ENCODE data around the gene ACER1.
"Not testable (repeated sequence)": the region's sequence is repeated elsewhere in the genome, so short reads cannot be mapped to it uniquely, and the experiment has no call there.

ACER1 gene, protein sequence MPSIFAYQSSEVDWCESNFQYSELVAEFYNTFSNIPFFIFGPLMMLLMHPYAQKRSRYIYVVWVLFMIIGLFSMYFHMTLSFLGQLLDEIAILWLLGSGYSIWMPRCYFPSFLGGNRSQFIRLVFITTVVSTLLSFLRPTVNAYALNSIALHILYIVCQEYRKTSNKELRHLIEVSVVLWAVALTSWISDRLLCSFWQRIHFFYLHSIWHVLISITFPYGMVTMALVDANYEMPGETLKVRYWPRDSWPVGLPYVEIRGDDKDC

GRCh38 chr19:6333439-6333838 is at the start of gene ACER1:
Gene ACER1, minus strand, starts transcription at chr19:6333612. Its CDS starts 61 bp downstream, at chr19:6333551.
- DNase-seq: no peak

DNA sequence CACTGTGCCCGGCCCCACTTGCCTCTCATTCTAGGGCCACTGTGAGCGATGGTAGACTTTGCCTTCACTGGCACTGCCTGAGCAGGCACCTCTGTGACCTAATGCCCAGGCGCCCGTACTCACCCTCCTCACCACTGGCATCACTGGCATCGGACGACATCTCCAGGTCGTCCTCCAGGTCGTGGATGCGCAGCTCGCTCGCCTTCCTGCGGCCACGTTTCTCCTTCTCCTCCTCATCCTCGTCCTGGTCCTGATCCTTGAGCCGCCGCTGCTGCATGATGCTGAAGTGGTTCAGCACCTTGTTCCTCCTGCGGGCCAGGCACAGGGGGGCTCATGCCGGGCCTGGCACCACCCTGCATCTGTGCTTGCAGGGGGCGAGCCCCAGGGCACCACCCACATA is 49.8 kb upstream of the ACER1 start:
- no peak for DNase-seq

DNA sequence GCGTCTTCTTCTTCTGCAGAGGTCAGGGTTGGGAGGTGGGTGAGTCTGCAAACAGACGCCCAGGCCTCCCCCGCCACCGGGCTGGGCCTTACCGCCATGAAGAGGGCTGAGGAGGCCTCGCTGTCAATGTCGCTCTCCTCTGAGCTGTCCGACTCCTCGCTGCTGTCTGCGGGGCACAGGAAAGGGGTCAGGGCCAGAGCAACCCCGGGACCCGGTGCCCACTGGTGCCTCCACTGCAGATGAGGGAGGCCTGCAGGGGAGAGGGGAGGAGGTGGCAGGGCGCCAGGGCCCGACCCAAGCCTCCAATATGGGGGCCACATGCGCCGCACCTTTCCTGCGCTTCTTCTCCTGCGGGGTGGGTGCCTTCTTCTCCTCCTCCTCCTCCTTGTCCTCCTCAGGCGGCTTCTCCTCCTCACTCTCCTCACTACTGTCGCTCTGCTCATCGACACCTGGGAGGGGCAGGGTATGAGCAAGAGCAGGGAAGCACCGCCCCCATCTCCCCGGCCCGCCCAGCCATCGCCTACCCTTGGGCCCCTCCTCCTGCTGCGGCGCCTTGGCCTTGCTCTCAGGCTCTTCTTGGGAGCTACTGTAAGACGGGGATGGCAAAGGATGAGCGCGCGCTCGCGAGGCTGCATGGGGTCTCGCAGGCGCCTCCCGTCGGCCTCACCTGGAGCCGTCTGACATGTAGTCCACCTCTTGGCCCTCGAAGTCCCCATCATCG is 47.8 kb upstream of the ACER1 start:
- no peak for DNase-seq

DNA sequence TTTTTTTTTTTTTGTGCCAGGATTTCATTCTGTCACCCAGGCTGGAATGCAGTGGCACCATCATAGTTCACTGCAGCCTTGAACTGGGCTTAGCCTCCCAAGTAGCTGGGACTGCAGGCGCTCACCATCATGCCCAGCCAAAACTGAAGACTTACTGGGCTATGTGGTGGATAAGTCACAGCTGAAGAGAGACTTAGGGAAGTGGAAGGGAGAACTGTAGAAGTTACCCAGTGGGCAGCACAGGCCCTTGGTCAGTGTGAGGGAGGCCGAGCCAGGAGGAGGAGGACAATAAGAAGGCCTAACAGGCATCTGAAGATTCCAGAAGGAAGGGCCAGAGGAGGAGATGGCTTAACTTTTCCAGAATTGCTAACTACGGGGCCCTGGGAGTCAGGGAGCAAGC is 46.3 kb upstream of the ACER1 start:
- DNase-seq: no peak

DNA sequence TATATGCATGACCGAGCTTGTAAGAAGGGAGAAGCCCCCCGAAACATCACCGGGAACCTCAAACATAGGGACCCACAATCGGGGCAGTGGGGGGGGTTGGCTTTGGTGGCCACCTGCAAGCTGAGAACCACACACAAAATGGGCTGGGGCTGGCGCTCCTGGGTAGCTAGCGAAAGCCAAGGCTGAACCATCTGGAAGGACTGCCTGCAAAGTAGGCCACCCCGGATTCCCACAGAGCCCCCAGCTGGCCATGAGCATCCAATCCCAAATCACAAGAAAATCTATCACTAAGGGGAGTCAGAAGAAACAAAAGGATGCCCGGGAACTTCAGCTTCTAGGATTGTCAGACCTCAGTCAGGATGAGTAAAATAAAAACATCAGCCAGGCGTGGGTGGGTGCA is 45.1 kb upstream of the ACER1 start:
- no peak for DNase-seq

DNA sequence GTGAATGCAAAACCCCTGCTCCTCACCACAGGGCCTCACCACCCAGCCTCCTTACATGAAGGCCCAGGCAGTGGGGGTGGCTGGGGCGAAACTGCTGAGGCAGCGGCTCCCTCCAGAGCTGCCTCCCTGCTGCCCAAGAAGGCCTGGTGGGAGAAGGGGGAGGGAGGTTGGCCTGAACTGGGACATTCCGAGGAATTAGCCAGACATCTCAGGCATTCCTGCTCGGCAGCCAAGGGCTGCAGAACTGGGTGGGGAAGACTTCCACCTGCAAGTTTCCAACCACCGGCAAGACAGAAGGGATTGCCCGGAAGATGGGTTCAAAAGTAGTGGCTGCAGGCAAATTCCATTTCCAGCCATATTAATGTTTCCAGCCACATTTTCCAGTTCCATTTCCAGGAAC is 44.6 kb upstream of the ACER1 start:
- no peak for DNase-seq

DNA sequence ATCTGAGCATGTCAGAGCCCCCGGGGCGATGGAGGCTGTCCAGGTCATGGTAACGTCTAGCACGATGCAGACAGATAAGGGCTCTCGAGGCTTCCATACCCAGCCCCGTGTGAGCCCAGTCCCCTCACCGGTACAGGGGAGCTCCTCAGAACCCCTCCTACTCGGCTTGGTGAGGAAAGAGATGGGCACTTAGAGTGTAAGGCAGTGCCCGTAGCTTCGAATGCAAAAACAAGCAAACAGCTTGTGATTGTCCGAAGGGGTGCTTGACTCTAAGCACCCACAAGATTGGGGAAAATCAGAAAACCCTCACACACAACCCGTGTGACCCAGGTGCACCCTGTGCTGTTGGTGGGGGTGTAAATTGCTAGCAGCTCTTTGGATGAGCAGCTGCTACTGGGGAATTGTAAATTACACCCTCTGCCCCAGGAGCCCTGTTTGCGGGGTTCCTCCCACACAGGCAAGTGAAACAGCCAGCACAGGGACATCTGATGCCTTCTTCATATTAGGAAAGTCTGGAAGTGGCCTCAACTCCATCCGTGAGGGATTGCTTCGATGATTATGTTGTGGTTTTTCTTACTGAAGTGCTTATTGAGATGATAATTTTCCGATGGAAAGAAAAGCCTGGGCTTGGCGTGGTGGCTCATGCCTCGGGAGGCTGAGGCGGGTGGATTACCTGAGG is 43.2 kb upstream of the ACER1 start:
- DNase-seq: no peak

DNA sequence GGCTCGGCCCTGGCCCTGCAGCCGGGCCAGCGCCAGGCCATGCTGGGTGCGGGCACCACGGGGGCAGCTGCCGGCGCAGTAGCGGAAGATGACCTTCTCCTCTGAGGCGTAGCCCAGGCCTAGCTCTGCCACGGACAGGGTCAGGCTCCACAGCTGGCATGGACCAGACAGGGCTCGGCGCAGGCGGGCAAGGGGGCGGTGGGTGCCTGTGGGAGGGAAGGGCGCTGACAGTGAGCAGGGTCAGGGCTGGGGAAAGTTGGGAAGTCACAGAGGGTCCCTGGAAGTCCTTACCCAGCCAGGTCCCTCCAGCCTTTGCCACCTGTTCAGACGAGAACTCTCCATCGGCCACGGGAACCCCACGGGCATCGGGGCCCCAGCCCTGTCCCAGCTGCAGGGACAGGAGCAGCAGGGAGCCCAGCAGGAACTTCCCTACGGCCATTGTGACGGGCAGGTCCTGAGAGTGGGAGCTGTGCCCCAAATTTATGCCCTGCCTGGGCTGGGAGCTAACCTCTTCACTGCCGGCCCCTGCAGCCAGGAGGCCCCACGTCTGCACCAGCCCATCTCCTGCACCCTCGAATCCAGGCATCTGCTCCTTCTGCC is 42.1 kb upstream of the ACER1 start, which contains the start of gene PSPN:
PSPN (minus strand) TSS at position 523 of the 600 bp plus-strand sequence; CDS start at position 439, 84 bp downstream.
- no peak for DNase-seq

DNA sequence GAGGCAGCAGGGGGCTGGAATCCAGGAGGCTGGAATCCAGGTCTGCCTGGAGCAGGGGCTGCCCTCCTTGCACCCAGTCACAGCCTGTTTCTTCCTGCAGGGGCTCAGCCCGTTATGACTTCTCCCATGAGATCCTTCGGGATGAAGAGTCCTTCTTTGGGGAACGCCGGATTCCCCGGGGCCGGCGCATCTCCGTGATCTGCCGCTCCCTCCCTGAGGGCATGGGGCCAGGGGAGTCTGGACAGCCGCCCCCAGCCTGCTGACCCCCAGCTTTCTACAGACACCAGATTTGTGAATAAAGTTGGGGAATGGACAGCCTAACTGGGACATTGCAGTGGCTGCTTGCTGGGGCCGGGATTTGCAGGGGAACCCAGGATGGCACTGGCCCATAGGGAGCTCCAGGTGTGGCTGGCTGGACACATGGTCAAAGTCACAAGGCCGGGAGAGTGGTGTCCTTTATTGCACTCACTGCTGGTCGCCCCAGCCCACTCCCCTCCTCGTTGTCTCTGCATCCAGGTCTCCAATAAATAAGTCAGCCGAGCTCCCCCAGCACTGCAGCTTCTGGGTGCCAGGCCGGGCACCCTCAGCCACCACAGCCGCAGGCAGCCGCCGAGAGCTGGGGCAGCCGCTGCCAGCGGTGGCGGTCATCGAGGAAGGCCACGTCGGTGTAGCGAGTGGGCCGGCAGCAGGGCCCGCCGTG is 41.4 kb upstream of the ACER1 start:
- DNase-seq: no peak

DNA sequence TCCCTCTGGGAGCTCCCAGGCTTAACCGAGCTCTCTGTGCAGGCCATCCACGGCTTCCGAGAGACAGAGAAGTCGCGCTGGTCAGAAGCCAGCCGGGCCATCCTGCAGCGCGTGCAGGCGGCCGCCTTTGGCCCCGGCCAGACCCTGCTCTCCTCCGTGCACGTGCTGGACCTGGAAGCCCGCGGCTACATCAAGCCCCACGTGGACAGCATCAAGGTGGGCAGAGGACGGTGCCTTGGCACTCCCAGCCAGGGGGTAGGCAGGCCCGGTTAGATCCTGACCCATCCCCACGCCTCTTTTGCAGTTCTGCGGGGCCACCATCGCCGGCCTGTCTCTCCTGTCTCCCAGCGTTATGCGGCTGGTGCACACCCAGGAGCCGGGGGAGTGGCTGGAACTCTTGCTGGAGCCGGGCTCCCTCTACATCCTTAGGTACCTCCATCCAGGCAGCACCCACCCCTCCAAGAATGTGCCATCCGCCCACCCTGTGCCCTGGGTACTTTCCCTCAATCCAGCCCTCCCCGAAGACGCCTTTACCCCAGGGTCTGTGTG is 40.8 kb upstream of the ACER1 start:
- no peak for DNase-seq

GRCh38 chr19:6373813-6374108 is 40.3 kb upstream of the ACER1 start:
- no peak for DNase-seq

DNA sequence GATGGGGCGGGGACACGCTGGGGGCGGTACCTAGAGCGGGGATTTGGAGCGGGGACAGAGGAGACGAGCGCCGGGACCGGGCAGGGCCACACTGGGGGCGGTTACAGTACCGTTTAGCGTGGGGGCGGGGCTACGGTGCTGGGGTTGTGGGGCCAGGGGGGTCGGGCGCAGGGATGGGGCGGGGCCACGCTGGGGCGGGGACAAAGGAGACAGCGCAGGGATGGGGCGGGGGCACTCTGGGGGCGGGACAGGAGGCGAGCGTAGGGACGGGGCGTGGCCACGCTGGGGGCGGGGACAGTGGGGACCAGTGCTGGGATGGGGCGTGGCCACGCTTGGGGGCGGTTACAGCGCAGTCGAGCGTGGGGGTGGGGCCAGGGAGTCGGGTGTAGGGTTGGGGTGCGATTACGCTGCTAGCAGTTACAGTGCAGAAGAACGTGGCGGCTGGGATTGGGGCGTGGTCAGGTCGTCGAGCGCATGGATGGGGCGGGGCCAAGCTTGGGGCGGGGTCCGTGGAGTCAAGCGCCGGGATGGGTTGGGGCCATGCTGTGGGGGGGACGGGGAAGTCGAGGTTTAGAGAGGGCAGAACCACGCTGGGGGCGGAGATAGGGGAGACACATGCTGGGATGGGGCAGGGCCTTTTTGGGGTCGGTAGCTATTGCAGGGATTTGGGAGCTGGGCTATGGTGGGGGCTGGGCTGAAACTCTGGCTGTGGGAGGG is 39.8 kb upstream of the ACER1 start:
- DNase-seq: peak; percentile 99

DNA sequence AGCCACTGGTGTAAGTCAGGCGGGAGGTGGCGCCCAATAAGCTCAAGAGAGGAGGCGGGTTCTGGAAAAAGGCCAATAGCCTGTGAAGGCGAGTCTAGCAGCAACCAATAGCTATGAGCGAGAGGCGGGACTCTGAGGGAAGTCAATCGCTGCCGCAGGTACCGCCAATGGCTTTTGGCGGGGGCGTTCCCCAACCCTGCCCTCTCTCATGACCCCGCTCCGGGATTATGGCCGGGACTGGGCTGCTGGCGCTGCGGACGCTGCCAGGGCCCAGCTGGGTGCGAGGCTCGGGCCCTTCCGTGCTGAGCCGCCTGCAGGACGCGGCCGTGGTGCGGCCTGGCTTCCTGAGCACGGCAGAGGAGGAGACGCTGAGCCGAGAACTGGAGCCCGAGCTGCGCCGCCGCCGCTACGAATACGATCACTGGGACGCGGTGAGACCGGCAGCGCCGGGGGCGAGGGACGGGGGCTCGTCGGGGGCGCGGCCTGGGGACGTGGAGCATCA is 39.2 kb upstream of the ACER1 start, which contains the start of gene ALKBH7:
ALKBH7 (plus strand) TSS at position 201 of the 502 bp plus-strand sequence; CDS start at position 228, 27 bp downstream.
- DNase-seq: peak; percentile 91

DNA sequence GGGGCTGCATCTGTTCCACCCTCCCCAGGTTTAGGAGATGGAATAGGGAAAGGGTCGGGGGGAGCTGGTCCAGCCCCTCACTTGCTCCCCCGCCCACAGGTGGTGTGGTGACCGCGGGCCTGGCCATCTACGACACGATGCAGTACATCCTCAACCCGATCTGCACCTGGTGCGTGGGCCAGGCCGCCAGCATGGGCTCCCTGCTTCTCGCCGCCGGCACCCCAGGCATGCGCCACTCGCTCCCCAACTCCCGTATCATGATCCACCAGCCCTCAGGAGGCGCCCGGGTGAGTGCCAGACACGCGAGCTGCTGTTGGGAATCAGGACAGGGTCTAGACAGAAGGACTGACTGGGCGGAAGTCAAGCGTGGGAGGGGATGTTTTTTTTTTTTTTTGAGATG is 30.9 kb upstream of the ACER1 start:
- no peak for DNase-seq

GRCh38 chr19:6362351-6362801 is 29.0 kb upstream of the ACER1 start:
- DNase-seq: peak; percentile 35

DNA sequence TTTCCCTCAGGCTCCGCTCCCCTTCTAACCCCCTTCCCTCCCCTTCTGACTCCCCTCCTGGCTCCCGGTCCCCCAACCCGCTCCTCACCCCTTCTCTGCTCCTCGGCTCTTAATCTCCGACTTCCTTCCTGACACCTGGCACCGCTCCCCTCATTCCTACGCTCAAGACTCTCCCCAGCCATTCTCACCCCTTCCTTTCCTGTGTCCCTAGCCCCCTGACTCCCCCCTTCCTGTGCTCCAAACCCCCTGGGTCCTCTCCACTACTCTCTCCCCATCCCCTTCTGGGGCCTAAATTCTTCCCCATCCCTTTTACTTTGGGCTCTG is 28.6 kb upstream of the ACER1 start:
- no peak for DNase-seq

GRCh38 chr19:6360857-6361216 is 27.4 kb upstream of the ACER1 start:
- not testable (repeated sequence) for DNase-seq

DNA sequence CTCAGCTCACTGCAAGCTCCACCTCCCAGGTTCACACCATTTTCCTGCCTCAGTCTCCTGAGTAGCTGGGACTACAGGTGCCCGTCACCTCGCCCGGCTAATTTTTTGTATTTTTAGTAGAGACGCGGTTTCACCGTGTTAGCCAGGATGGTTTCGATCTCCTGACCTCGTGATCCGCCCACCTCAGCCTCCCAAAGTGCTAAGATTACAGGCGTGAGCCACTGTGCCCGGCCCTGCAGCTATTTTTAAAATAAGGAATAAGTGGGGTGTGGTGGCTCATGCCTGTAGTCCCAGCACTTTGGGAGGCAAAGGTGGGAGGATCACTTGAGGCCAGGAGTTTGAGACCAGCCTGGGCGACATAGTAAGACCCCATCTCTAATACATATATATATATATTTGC is 27.0 kb upstream of the ACER1 start:
- not testable (repeated sequence) for DNase-seq

GRCh38 chr19:6359568-6360341 is 26.3 kb upstream of the ACER1 start:
- no peak for DNase-seq

- DNase-seq: no peak
Measured at GRCh38 chr19:6358003-6358402, 24.6 kb upstream of the ACER1 start.

DNA sequence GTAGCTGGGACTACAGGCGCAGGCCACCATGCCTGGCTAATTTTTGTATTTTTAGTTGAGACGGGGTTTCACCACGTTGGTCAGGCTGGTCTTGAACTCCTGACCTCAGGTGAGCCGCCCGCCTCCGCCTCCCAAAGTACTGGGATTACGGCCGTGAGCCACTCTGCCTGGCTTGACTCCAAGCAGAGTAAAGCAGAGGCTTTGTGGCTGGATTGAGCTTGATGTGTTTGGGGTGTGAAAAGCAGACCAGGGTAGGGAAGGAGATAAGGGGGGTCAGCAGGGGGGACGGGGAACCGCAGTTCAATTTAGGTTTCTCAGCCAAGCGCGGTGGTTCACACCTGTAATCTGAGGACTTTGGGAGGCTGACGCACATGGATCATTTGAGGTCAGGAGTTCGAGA is 23.8 kb upstream of the ACER1 start:
- DNase-seq: no peak

All from activated CD8-positive, alpha-beta memory T cell treated with anti-CD3 and anti-CD28 coated beads, Interleukin-2, amount 50 U/mL, for 4 hours (primary cell).